Measurements from ENCODE around the gene RNU4-1.

DNA sequence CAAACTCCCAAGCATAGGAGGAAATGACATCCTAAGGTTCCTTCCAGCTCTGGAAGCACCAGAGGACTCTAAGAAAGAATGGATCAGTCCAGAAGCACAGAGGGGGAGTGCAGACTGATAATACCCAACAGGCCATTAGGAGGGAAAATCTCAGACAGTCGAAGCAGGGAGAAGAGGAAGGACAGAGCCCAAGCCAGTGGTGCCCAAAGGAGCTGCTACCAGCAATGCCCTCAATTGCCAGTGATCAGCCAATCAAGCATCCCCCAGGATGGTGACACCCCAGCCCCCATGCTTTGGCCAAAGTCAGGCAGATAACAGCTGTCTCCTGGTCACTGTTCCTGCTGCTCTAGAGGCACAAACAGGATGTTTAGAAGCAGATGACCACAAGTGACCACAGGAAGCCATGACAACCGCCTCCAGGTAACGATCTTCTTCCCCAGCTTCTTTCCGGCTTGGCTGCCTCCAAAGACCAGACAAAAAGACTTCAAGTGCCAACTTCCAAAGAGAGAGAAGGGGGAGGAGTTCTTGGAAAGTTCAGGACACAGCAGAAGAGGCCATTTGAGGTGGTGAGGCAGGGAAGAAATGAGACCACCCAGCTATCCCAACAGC, 43.7 kb downstream of the RNU4-1 start:
- TF ChIP-seq CHD1 (IDR thresholded peaks at IDR 0.05; ENCODE audit: low read depth, low read length) = no peak
- no peak for TF ChIP-seq CHD4 (IDR thresholded peaks at IDR 0.05)
- TF ChIP-seq POLR2A (IDR thresholded peaks at IDR 0.05; ENCODE audit: low read depth, low read length) = no peak
- TF ChIP-seq, protein P1, sequence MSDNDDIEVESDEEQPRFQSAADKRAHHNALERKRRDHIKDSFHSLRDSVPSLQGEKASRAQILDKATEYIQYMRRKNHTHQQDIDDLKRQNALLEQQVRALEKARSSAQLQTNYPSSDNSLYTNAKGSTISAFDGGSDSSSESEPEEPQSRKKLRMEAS (IDR thresholded peaks at IDR 0.05; ENCODE audit: low read depth, low read length) = no peak
- no peak for TF ChIP-seq TCF3 (IDR thresholded peaks at IDR 0.05; ENCODE audit: borderline replicate concordance, insufficient read depth, low read depth, low read length)
- no peak for TF ChIP-seq YY1 (IDR thresholded peaks at IDR 0.05; ENCODE audit: low read depth, low read length)
- TF ChIP-seq FOXK2 (IDR thresholded peaks at IDR 0.05) = no peak
- no peak for TF ChIP-seq TCF7 (IDR thresholded peaks at IDR 0.05; ENCODE audit: borderline replicate concordance)
- TF ChIP-seq NFYB (IDR thresholded peaks at IDR 0.05; ENCODE audit: insufficient read depth, low read depth, low read length) = no peak
- no peak for TF ChIP-seq TARDBP (IDR thresholded peaks at IDR 0.05; ENCODE audit: borderline replicate concordance)
- TF ChIP-seq, protein P2, sequence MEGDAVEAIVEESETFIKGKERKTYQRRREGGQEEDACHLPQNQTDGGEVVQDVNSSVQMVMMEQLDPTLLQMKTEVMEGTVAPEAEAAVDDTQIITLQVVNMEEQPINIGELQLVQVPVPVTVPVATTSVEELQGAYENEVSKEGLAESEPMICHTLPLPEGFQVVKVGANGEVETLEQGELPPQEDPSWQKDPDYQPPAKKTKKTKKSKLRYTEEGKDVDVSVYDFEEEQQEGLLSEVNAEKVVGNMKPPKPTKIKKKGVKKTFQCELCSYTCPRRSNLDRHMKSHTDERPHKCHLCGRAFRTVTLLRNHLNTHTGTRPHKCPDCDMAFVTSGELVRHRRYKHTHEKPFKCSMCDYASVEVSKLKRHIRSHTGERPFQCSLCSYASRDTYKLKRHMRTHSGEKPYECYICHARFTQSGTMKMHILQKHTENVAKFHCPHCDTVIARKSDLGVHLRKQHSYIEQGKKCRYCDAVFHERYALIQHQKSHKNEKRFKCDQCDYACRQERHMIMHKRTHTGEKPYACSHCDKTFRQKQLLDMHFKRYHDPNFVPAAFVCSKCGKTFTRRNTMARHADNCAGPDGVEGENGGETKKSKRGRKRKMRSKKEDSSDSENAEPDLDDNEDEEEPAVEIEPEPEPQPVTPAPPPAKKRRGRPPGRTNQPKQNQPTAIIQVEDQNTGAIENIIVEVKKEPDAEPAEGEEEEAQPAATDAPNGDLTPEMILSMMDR (IDR thresholded peaks at IDR 0.05 in 2 of 3, conservative IDR thresholded peaks at IDR 0.05 in 1 of 3; ENCODE audit: control insufficient read depth in 2 of 3, extremely low read depth in 1 of 3, insufficient read depth in 1 of 3, low read depth in 3 of 3, low read length in 3 of 3) = no peak
- no peak for TF ChIP-seq NFIC (IDR thresholded peaks at IDR 0.05; ENCODE audit: low read depth, low read length)
- no peak for TF ChIP-seq RBBP5 (conservative IDR thresholded peaks at IDR 0.05)
- no peak for TF ChIP-seq POLR2AphosphoS5 (IDR thresholded peaks at IDR 0.05; ENCODE audit: low read length)

All from GM12878 (cell line).